GM21619 (cell line): ENCODE results near the gene GFPT2.

Experiments
- ATAC-seq: cut with Tn5 transposase; IDR thresholded peaks from one replicate; pipeline ENCODE4 v1.9.1; 2021; ENCODE audit not compliant: unreplicated experiment

GFPT2 gene

GRCh38 chr5:180287868-180288267 is 65.3 kb downstream of the GFPT2 start:
- no peak for ATAC-seq

GRCh38 chr5:180287404-180287803 is 65.7 kb downstream of the GFPT2 start:
- ATAC-seq = no peak

GRCh38 chr5:180284149-180284548 is 69.0 kb downstream of the GFPT2 start:
- no peak for ATAC-seq

DNA sequence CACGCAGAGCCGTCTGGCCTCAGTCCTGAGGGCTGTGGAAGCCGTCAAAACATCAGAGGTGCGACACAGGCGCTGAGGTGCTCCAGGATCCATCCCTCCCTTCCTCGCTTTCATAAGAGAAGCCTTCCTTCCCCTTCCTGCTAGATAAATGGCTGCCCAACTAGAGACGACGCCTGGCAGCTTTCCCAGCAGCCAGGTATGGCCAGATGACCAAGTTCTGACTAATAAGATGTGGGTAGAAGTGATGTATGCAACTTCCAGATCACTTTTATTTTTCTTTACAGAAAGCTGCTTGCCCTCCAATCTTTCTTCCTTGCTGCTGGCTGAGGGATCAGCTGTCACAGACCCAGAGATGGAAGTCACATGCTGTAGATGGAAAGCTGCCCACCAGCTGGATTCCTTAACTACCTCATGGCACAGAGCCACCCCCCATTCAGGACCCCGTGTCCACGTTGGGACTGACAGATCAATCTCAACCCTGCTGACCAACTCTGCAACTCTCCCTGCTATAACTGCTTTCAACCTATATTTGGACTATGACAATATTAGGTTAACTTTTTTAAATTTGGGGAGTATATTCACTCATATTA is 70.0 kb downstream of the GFPT2 start:
- ATAC-seq = no peak

GRCh38 chr5:180282281-180282680 is 70.9 kb downstream of the GFPT2 start:
- ATAC-seq = no peak

GRCh38 chr5:180281706-180282105 is 71.4 kb downstream of the GFPT2 start:
- no peak for ATAC-seq

- ATAC-seq = no peak
These were observed 78.4 kb downstream of the GFPT2 start for GRCh38 chr5:180274695-180275094.

GRCh38 chr5:180271221-180271620 is 81.9 kb downstream of the GFPT2 start:
- no peak for ATAC-seq

DNA sequence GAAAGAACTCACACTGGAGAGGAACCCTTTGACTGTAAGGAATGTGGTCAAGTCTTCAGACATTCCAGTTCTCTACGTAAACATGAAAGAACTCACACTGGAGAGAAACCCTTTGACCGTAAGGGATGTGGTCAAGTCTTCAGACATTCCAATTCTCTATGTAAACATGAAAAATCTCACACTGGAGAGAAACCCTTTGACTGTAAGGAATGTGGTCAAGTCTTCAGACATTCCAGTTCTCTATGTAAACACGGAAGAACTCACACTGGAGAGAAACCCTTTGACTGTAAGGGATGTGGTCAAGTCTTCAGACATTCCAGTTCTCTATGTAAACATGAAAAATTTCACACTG is 93.9 kb downstream of the GFPT2 start:
- no peak for ATAC-seq

DNA sequence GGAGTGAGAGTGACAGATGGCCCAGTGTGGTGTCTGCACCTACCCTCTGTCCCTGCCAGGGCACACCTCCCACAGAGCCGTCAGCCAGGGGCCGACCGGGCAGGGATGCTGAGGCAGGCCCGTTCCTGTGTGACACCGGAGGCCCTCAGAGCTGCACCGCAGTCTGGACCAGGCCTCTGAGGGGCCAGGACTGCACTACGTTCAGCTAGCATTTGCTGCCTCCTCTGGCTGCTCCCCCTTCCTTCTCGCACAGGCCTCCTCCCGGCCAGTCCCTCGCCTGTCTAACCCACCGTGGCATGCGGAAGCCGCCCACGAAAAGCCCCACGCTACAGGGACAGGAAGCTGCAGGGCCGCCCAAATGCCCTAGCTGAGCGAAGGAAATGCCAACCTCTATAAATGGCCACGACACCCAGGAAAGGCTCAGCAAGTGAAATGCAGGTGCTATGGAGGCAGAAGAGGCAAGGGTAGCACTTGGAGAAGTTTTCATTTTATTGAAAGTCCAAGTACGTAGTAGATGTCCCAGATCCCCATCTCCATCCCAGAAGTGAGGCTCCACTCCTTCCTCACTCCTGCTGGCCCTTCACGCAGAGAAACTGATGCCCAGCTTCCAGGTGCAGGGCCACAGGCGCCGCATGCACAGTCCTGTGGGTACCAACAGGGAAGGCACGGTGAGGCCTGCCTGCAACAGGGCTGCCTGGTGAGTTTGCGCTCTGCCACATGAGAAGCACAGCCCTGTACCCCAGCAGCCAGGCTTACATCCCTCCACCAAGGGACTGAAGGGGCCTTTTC is 99.9 kb downstream of the GFPT2 start:
- ATAC-seq = no peak

DNA sequence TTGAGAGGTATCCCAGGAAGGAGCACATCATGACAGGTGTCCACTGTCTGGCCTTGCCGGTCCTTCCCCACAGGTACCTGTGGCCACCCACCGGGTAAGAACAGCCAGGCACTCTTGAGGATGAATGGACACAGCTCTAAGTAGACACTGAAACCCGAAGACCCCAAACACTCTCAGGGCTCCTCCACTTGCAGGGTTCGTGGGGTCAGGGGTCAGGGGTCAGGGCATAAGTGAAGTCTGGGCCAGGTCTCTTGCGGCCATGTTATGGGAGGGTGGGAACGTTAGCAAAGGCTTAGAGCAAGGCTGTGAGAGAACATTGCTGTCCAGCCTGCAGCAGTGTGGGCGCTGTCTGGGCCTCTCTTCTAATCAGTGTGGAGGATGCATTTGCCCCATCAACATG is 101.2 kb downstream of the GFPT2 start:
- no peak for ATAC-seq

DNA sequence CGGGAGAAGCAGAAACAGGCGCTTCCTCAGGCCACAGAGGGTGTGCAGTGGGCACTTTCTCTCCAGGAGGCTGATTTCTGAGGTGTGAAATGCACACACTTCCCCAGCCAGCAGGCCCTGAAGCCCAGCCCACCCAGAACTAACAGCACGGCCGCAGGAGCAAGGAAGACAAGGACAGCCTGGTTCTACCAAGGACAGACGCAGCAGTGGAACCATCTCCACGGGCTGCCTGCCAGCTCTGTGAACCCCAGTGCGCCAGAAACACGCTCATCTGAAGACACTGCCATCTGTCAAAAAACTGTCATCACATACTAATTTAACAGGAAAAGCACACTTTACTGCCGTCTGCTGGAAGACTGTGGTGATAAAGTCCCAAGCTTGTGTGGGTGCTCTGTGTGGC is 102.0 kb downstream of the GFPT2 start:
- ATAC-seq = no peak
